GM12872 (cell line): Measurements from ENCODE around the gene SCO2.

Experiments
- CTCF ChIP-seq: IDR thresholded peaks from 3 replicates; pipeline ENCODE4 v1.5.1; 2011; ENCODE audit warnings: low read depth, mild to moderate bottlenecking, low read length, moderate library complexity; ENCODE audit not compliant: insufficient read depth

The SCO2 gene

GRCh38 chr22:50560034-50560433 lies 34.6 kb upstream of the SCO2 start:
- no peak for TF ChIP-seq CTCF

- TF ChIP-seq CTCF, result no peak
Measured at GRCh38 chr22:50556703-50557102, 31.3 kb upstream of the SCO2 start.

- no peak for TF ChIP-seq CTCF
Measured at GRCh38 chr22:50553310-50553709, 27.9 kb upstream of the SCO2 start.

- no peak for TF ChIP-seq CTCF
Measured at GRCh38 chr22:50551160-50551752, 25.9 kb upstream of the SCO2 start.

- no peak for TF ChIP-seq CTCF
Measured at GRCh38 chr22:50550395-50550794, 25.0 kb upstream of the SCO2 start.

- no peak for TF ChIP-seq CTCF
Measured at GRCh38 chr22:50548921-50549790, 23.8 kb upstream of the SCO2 start.

GRCh38 chr22:50548040-50548920 lies 22.9 kb upstream of the SCO2 start:
- TF ChIP-seq CTCF, result peak; percentile 32; the same call in 1 of the 3 replicates
